Left renal cortex interstitium (tissue), 4 donors: ENCODE results near the gene SMG7. TPM values are rescaled to one million over a fixed set of nuclear protein-coding genes. Genes with fewer than 3 reads are reported as not detected.

Experiments
- DNase-seq, 4 donors: peaks; one replicate each; pipeline ENCODE4 v3.0.0-alpha.2; 2013; ENCODE audit warnings: low read depth in 4 of 4, low spot score in 2 of 4, missing footprints in 1 of 4
- polyA plus RNA-seq, 4 donors: library from polyadenylated mRNA; unstranded; fragments of 120-200 nt; gene quantifications; one replicate each; pipeline ENCODE4 v1.2.1, GENCODE V29; 2013; ENCODE audit not compliant: insufficient read length in 4 of 4

Gene SMG7
- polyA plus RNA-seq, 4 donors: 58.4 to 81.7 (median 71.4) TPM

- no peak for DNase-seq
Observed at GRCh38 chr1:183466781-183467180, 5.5 kb upstream of the SMG7 start.

- no peak for DNase-seq
Observed at GRCh38 chr1:183467687-183468086, 4.6 kb upstream of the SMG7 start.

GRCh38 chr1:183470147-183470960 is 1.9 kb upstream of the SMG7 start:
- peak; percentile 43 to 58 (median 54) for DNase-seq

GRCh38 chr1:183470961-183471742 is 1.1 kb upstream of the SMG7 start:
- DNase-seq: peak; percentile 51 to 81 (median 64)

GRCh38 chr1:183471743-183472487 is 384 bp upstream of the SMG7 start:
- DNase-seq: peak; percentile 95 to 99 (median 98)

GRCh38 chr1:183473217-183473536 is 878 bp downstream of the SMG7 start:
- no peak for DNase-seq

- no peak for DNase-seq
Observed at GRCh38 chr1:183476081-183476480, 3.8 kb downstream of the SMG7 start.

- no peak for DNase-seq
Observed at GRCh38 chr1:183477986-183478781, 5.9 kb downstream of the SMG7 start.

GRCh38 chr1:183480971-183481441 is 8.7 kb downstream of the SMG7 start:
- DNase-seq: no peak

- no peak for DNase-seq
Observed at GRCh38 chr1:183483224-183483623, 10.9 kb downstream of the SMG7 start.

GRCh38 chr1:183484254-183484653 is 12.0 kb downstream of the SMG7 start:
- DNase-seq: no peak

- no peak for DNase-seq
Observed at GRCh38 chr1:183484851-183485250, 12.6 kb downstream of the SMG7 start.

GRCh38 chr1:183487674-183488442 is 15.6 kb downstream of the SMG7 start:
- DNase-seq: no peak

GRCh38 chr1:183490932-183491331 is 18.6 kb downstream of the SMG7 start:
- no peak for DNase-seq

GRCh38 chr1:183493540-183494245 is 21.4 kb downstream of the SMG7 start:
- no peak for DNase-seq

GRCh38 chr1:183495420-183495819 is 23.1 kb downstream of the SMG7 start:
- no peak for DNase-seq

GRCh38 chr1:183497218-183497617 is 24.9 kb downstream of the SMG7 start:
- DNase-seq: no peak

- no peak for DNase-seq
Observed at GRCh38 chr1:183498342-183498991, 26.2 kb downstream of the SMG7 start.
